Measurements from ENCODE around the gene SHB.
A peak's percentile ranks its signal among the peaks of the same experiment; 100 is the strongest.

The SHB gene

DNA sequence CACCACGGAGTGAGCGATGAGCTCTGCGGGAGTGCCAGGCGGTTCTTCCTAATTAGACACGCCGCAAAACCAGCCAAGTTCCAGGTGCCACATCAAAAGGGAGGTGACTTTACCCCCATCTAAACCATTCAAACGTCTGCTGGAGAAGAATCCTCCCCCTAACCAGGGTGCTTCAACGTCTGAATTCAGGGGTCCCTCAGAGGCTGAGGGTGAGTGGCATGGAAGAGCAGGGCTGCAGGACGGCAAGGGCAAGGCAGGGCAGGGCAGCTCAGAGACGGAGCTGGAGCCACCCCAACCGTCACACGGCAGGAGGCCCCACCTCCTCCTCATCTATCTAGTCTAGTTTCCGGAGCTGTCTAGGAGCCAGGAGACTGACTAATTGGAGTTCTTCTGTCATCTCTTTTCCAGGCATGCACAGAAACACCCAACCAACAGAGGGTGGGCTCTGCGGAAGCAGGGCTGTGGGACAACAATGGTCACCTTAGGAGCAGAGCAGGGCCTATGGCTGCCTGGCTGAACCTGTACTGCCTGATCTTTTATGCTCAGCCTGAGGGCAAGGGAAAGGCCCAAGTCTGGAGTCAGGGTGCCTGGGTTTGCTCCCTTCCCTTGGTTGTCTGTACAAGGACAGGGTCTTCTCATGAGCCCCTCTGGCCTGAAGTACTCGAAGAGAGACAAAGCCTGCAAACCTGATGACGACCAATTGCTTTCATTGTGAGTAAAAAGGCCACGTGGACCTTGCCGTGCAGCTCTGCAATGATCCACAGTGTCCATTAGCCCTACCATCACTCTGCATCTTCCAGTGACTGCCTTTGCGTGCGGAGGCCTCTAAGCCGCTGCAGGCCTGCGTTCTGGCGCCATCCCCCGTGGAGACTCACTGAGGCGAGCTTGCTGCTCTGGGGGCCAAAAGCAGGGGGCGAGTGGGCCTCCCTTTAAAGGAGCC is 84.1 kb downstream of the SHB start:
- peak; percentile 39 for DNase-seq

DNA sequence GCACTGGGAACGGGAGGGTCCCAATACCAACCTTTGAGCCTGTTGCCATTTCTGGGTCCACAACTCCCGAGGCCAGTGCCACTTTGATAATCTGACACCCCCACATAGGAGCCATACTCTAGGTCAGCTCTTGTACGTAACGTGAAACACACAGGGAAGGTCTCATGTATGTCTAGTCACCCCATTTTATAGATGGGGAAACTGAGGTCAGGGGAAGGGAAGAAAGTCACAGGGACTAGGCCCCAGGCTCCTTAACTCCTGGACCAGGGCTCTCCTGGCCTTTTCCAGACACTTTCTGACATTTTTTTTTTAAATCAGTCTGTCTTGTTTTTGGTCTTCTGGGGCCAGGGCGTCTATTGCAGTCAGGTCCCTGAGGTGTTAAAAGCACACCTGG is 84.8 kb downstream of the SHB start:
- no peak for DNase-seq

DNA sequence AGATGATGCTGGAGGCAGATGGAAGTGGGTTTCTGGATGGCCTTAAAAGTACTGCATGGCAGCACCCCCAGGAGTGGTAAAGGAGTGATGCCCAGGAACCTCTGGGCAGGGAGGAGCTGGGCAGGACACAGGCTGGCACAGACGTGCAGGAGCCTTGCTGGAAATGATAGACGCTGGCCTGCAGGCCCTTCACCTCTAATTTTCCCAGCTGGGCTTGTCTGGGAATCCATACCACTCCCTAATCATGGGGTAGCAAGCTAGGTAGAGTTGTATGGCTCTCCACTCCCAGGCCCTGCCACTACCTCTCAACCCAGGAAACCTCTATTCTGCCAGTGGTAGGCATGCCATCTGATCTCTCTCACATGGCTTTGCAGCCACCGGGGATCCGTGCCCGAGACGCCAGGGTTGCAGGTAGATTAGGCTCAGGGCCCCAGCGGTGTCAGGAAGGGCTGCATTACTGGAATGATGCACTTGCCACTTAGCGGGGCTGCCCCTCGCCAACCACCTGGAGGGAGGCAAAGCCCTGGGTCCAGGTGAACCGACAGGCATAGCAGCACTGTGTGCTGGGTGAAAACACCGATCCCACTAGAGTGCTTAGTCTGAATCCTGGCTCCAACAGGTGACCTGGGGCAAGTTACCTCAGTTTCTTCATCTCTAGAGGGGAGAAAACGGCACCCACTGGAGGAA is 85.5 kb downstream of the SHB start:
- no peak for DNase-seq

DNA sequence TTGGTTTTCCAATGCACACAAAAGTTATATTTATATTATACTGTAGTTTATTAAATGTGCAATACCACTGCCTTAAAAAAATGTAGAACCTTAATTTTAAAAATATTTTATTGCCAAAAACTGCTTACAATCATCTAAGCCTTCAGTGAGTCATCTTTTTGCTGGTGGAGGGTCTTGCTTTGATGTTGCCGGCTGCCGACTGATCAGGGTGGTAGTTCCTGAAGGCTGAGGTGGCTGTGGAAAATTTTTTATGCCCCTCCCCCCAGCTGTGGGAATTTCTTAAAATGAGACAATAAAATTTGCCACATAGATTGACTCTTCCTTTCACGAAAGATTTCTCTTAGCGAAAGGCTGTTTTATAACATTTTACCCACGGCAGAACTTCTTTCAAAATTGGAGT is 89.2 kb downstream of the SHB start:
- DNase-seq, result no peak

DNA sequence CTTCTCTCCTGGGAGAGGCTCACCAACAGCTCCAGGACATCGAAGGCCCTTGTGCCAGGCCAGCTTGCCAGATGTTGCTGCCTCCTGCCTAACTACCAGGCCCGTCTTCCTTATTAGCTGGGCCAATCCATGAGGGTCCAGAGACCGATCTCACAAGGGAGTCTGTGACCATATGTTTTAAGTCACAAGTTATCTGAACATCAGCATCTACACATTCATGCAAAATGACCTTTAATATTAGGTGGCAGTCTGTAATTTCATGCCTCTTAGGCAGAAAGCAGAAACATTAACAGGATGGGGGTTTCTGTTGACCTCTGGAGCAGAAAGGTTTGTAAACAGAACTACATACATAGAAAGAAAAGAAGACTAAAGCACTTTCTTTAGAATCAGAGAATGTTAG is 90.0 kb downstream of the SHB start:
- no peak for DNase-seq

DNA sequence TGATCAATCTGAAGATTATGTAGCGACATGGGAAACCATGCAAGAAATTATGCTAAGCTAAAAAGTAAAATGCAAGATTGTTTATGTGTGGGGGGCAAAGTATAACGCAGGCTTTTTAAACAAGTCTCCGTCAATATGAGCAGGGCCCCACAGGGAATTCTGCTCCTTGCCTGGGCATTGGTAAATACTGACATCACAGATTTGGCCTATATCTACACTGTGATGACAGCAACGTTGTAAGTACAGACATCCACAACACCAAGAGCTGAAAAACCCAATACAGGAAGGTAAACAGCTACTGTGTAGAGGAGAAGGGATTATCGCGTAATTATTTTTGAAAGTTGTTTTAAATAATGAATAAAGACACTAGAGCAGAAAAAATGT is 90.6 kb downstream of the SHB start:
- DNase-seq, result no peak

DNA sequence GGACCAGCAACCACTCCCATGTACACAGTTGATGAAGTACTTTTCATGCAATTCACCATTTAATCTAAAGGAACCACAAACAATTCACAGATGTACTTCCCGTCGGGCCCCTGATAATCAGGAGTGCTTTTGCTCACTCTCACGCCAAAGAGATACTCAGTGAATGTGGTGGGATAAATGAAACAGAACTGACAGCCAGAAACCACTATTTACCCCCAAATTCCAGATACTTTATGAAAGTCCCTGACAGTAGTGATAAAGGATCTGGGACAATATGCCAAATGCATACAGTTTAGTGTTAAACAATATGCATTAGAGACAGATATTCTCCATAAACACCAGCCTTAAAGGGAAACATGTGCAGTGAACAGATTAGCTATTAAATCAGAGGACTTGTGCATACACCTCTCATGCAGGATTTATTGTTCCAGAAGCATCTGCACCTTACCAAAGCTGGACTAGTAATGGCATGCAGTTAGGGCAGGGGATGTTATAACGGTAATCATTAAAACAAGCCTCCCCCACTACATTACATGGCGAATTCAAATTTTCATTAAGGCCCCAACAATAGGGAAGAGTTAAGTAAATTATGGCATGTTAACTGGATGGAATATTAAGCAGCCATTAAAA is 91.1 kb downstream of the SHB start:
- DNase-seq, result no peak

DNA sequence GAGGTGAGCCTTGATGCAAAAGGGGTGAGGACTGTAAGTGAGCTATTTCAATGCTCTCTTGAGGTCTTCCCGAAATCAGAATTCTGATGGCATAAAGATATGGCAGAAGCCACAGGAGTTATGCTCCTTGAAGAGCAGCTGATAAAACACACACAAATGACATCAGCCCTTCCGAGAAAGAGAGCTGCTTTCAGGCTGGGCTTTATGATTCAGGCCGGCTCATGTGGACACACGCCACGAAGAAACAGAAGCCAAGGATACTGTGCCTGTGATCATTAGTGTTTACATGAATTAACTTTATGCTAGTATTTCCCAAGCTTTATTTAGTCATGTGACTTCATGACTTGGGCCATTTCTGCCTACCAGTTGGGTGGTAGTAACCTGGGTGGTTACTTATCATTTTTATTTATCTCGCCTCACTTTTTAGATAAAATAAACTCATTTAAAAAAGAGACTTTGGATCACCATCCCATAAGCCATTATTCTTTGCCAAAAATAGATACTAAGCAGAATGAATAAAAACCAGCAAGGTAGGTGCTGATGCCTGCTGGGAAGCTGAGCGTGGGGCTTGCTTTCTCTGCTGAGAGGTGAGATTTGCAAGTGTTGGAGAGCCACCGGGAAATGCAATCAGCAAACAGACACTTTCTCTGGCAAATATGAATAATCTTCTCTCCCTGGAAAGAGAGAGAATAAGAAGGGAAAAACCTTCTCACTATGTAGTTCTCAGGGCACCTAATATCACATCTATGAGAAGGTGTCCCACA is 92.1 kb downstream of the SHB start:
- no peak for DNase-seq

DNA sequence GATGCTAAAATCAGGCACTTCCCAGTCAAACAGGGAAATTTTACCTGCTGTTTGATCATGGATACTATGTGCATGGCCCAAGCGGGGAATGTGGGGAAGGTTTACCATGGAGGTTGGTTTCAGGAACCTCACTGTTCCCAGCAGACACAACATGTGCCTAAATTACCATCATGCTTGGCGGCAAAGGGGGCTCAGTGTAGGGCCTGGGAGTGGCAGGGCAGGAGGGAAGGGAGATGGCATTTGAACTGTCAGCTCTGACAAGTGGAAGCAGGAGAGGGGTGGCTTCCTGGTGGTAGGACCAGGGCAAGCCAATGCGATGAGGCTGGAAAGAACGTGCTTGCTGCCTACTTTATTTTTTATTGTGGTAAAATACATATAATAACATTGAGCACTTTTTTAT is 93.4 kb downstream of the SHB start:
- DNase-seq, result no peak

DNA sequence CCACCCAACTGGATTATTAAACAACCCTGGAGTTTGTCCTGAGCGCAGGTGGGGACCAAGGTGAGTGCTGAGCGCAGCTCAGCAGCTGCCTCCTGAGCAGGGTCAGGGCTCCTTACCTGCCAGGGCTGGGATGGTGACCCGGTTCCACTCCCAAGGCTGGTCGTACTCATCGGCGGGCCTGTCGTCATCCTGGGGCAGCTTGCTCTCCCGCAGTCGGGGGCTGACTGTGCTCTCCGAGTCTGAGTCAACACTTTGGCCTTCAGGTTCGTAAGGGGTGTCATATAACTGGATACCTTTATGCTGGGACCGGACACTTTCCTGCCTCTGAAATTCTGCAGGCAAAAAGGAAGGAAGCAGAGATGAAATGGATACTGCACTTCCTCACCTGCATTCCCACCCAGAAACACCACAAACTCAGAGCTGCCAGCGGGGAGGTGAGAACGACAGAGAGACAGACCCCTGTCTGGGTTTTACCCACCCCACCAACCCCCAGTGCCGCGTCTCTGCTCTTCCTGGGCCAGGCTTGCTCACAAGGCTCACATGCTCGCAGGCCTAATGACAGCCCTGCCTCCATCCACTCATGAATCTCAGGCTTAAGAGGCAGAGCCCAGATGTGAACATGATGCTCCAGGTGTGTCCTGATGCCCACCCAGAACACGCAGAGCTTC is 94.4 kb downstream of the SHB start:
- DNase-seq, result no peak

DNA sequence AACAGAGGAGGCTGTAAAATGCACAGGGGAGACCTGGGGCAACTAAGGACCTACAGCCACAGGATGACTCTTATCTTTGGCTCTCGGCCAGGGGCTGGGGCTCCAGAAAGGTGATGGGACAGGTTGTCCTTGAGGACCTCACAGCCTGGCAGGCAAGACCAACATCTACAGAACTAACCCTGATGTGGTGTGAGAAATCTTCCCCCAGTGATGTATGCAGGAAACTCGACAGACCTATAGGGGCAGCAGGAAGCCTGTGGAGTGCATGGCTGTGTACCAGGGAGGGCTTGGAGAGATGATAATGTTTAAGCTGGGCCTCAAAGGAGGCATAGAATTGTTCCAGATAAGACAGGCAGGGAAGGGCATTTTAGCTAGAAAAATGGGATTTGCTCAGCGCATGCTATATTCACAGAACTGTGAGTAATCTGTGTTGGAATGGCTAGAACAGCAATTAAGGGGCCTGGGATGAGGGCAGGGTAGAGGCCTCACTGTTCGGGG is 96.6 kb downstream of the SHB start:
- DNase-seq, result no peak

DNA sequence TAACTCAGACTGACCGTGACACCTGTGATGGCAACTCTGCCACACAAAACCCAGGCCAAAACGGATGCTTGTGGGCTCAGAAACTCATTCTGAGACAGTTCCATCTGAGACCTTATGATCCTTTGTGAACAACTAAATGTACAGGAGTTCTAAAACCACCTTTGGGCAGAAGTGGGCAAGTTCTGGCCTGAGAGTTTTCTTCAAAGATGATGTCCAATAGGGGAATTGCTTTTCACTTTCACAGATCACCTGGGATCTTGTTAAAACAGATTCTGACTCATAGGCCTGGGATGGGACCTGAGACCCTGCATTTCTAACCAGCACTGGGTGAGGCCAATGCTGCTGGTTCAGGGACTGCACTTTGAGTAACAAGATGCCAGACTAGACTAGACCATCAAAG is 97.3 kb downstream of the SHB start:
- no peak for DNase-seq

DNA sequence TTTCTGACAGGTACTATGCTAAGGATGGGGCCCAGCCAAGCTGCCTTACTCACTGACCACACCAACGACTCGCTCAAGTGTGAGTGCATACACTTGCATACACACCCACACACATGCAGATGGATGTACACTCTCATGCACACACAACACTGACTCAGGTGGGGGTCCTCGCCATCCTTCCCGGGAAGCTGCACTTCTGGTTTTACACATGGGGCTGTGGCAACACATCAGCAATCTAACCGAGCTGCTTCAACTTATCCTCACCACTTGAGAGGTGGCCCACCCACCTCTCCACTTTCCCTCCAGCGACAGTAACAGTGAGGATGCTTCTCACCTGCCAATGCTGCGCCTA is 97.9 kb downstream of the SHB start:
- no peak for DNase-seq

DNA sequence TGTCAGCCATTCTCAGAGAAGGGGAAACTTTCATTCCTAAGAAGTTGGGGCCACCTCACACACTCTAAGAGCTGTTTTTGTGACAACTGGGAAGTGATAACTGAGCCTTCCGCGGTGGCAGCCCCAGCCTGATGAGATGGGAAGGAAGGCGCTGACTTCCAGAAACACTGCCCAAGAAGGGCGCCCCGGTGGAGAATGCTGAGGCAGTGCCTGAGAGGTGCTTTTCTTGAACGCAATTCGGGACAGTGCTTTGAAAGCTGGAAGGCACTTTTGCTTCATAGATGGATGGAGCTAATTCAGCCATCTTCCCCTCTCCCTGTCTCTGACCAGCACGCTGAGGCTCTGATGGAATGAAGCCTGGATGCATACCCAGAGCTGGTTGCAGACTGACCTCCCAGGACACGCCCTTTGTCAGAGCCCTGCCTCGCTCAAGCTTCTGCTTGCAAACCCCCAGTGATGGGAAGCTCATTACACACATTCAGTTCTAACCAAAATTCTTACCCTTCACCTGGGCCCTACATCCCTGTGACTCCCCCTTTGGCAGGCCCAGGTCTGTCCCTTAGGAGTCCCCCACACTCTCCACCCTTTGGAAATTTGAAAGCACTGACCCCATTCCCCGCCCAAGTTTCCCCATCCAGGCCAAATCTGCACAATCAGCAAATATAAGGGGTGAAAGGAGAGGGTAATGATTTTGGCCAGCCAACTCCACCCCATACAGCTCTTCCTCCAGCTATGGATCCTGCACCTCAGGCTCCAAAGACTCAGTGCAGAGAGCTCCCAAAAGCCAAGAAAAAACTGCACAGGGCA is 98.5 kb downstream of the SHB start:
- no peak for DNase-seq

DNA sequence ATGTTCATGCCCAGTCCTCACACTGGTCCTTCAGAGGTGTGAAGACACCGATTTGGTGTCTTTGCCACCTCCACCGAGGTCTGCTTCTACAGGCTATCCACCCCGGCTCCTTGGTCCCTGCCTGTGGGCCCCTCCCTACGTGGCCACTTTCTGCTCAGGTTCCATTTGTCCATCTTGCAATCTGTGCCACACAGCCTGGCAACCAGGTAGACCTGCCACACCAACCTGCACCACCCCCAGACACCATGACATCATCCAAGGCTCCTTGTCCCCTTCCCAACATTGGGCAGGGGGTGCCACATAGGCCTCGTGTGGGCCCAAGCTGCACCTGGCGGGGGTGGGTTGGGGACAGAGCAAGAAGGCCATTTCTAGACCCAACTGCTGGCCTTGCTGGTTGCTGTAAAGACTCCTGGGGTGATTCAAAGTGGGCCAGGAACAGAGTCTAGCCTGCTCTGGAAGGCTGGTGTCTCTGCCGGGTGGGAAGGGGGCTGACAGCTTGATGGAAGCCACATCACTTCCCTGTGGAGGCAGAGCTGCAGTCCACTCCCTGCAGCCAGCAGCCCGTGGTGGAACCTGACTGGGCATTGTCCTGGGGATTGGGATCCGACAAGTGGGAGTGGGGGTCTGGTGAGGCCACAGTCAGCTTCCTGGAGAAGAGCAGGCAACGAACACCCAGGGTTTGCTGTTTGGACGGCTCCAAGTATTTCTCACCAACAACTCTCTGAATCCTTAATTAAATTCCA is 99.3 kb downstream of the SHB start:
- DNase-seq, result no peak

DNA sequence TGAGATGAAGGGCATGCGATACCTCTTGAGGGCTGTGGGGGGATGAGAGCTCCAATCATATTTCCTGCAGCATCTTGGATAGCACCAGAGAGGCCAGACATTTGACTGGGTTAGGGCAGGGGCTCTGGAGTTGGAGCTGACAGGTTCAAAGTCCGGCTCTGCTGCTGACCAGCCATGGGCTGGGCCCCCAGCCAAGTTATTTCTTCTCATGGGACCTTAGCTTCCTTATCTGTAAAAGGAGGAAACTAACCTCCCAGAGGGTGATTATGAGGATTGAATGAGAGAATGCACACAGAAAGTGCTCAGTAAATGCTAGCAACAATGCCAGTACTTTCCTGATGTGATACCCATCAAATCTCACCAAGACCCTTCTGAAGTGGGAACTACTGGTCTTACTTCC is 99.9 kb downstream of the SHB start:
- no peak for DNase-seq

DNA sequence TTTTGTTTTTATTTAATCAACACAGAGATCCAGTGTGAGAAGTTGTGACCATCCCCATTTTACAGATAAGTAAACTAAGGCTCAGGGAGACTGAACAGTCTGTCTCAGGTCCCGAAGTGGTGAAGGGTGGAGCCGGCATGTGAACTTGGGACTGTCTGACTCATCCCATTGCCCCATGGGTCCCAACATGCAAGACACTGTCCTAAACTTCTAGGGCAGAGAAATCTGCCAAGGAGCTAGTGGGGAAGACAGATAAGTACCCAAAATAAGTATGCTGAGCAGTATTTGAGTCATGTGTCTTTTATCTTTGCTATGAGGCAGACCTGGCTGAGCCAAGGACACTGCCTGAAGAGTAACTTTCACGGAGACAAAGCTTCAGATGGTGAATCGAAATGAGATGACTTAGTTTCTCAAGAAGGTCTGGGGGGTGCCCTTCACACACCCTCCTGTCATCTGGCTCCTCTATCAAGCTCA is 100.8 kb downstream of the SHB start:
- no peak for DNase-seq

DNA sequence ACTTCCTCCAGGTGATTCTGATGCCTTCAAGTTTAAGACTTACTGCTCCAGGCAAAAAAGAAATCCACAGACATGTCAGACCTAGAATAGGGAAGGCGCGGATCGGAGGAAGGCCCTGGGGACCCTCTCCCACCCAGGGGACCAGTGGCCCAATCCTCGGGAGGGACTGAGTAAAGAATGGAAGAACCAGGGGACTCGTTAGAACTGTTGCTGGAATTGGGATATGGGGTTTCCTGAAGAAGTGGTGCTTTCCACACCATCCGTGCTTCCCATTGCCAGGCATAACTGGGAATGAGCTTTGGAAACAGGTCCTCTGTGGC is 101.3 kb downstream of the SHB start:
- DNase-seq, result no peak

DNA sequence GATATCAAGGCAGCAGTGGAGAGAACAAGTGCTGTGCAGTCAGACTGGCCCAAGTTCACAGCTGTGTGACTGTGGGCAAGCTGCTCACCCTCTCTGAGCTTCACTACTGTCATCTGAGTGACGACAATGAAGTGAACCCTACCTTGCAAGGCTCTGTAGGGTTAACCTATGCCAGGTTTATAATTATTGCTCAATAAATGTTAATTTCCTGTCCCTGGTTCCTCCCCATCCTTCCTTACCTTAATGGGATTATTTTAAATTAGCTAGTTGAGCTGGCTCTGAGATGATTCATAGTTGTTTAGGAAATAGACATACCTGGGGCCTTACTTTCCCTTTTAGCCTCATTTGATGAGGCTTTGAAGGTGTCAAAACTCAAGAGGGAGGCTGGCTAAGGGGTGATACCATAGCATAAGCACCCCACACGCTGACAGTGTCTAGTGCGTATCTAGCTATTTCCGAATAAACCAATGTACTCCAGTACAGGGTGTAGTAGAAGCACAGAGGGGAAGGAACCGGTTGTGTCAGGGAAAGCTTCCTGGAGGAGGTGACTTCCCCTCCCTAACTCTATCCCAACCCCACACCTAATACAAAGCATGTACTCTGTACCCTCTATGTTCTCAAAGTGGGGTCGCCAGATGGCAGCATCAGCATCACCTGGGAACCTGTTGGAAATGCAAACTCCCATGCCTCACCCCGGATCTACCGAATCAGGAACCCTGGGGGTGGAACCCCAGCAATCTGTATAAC is 101.8 kb downstream of the SHB start:
- DNase-seq, result no peak

DNA sequence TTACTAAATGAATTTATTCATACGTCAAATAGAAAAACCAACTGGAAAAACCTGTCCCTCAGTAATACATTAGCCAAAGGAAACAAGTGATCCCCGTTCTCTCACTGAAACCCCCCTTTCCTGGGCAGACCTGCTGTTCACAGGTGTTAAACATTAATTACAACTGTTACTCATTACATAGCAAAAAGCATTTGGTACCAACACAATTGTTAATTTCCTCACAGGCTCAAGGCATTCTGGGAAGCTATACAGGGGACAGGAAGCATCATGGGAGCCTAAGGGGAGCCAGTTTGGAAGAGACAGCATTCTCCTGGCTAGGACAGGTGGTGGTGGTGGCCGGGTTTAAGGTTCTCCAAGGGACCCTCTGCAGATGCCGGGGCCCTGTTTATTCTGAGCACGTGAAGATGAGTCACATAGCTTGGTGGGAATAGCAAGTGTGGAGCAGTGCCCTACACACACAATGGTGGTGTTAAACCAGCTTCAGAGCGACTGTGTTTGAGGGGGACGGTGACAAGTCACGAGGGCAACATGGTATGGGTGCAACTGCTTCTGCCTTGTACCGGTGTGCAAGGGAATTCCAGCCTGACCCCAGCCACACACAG is 102.5 kb downstream of the SHB start:
- DNase-seq, result no peak
